GM12878 (cell line): ENCODE results near the gene PACS1. TPM values are rescaled to one million over a fixed set of nuclear protein-coding genes. Genes with fewer than 3 reads are reported as not detected.

ENCODE experiments used
- ATAC-seq: fragments of 200-7000 bp; cut with Tn5 transposase; 3 replicates; pipeline ENCODE4 v1.9.1; 2020; ENCODE audit warnings: mild to moderate bottlenecking, moderate library complexity
- BruUV-seq: library from RNA; stranded (reverse); fragments of 400-500 nt; replicated peaks from 2 replicates; lab custom pipeline; 2021; lab: Mats Ljungman, UMichigan
- CTCF ChIA-PET: fragments of 300-600 bp; sonication (Branson Sonifier 250); formaldehyde crosslinking; extraction: SDS; loops from one replicate; lab custom pipeline; 2021; ENCODE audit warnings: inconsistent platforms; lab: Yijun Ruan, JAX
- POLR2A ChIA-PET: fragments of 350-600 bp; formaldehyde crosslinking; extraction: SDS; loops from one replicate; lab custom pipeline; 2021; ENCODE audit warnings: inconsistent platforms; lab: Charles Lee
- RAD21 ChIA-PET: fragments of 300-600 bp; sonication (Branson Sonifier 250); formaldehyde crosslinking; loops from one replicate; lab custom pipeline; 2023; ENCODE audit warnings: antibody characterized with exemption; ENCODE audit not compliant: unreplicated experiment; lab: Charles Lee
- SMC1A ChIA-PET: fragments of 300-600 bp; sonication (Branson Sonifier 250); formaldehyde crosslinking; loops from one replicate; lab custom pipeline; 2023; ENCODE audit not compliant: unreplicated experiment, uncharacterized antibody; lab: Charles Lee
- DNase-seq: peaks from one replicate; pipeline ENCODE4 v3.0.0-alpha.2; 2011; ENCODE audit warnings: low read depth, low spot score
- FAIRE-seq: peaks from 3 replicates; lab custom pipeline; 2011; peaks lifted over from hg19 to GRCh38; lab: Jason Lieb, UNC
- H2AFZ ChIP-seq: 2 replicates; pipeline ENCODE4 v1.6.0; 2011; ENCODE audit warnings: low read depth, low read length, control low read depth; ENCODE audit not compliant: control insufficient read depth
- H3K27ac ChIP-seq: 2 replicates; pipeline ENCODE4 v1.5.1; 2011; ENCODE audit warnings: control low read depth; ENCODE audit not compliant: control insufficient read depth, insufficient read depth
- H3K27me3 ChIP-seq, 2 experiments: replicated peaks in 1 of 2; 2 replicates each; pipeline versions ENCODE4 v1.6.0 to v1.6.1; 2011; ENCODE audit warnings: low read length in 1 of 2; ENCODE audit not compliant: control insufficient read depth in 2 of 2, insufficient read depth in 2 of 2
- H3K36me3 ChIP-seq, 2 experiments: 2 replicates each; pipeline ENCODE4 v1.5.1; 2011; ENCODE audit warnings: low read length in 1 of 2; ENCODE audit not compliant: control insufficient read depth in 2 of 2, insufficient read depth in 2 of 2
- H3K4me1 ChIP-seq: 2 replicates; pipeline ENCODE4 v1.6.1; 2011; ENCODE audit warnings: mild to moderate bottlenecking, low read length, moderate library complexity, mixed read lengths; ENCODE audit not compliant: control insufficient read depth, insufficient read depth
- H3K4me2 ChIP-seq: 2 replicates; pipeline ENCODE4 v1.6.0; 2011; ENCODE audit warnings: control low read depth; ENCODE audit not compliant: control insufficient read depth, insufficient read depth
- H3K4me3 ChIP-seq: fragments of 200-600 bp; sonication (generic); 2 replicates; pipeline ENCODE4 v1.5.1; 2016
- H3K79me2 ChIP-seq: 2 replicates; pipeline ENCODE4 v1.6.0; 2011; ENCODE audit warnings: low read length; ENCODE audit not compliant: control insufficient read depth, insufficient read depth
- H3K9ac ChIP-seq: 2 replicates; pipeline ENCODE4 v1.8.0; 2011; ENCODE audit warnings: low read length, control low read depth, mixed read lengths; ENCODE audit not compliant: control insufficient read depth, insufficient read depth
- H3K9me3 ChIP-seq: replicated peaks from 3 replicates; pipeline ENCODE4 v1.5.1; 2011; ENCODE audit warnings: mild to moderate bottlenecking, low read length; ENCODE audit not compliant: control insufficient read depth, insufficient read depth
- H4K20me1 ChIP-seq: 2 replicates; pipeline ENCODE4 v1.6.0; 2011; ENCODE audit not compliant: control insufficient read depth, insufficient read depth
- ATF7 ChIP-seq: fragments of 450-650 bp; IDR thresholded peaks from 2 replicates; pipeline ENCODE4 v1.6.1; 2016; ENCODE audit warnings: low read depth, mild to moderate bottlenecking
- BCL3 ChIP-seq: IDR thresholded peaks from 2 replicates; pipeline ENCODE4 v1.6.1; 2011; ENCODE audit warnings: borderline replicate concordance, low read depth, mild to moderate bottlenecking, moderate library complexity, low read length; ENCODE audit not compliant: insufficient read depth, poor library complexity, severe bottlenecking
- CEBPZ ChIP-seq: fragments of 150-350 bp; IDR thresholded peaks from 2 replicates; pipeline ENCODE4 v1.6.1; 2016; ENCODE audit warnings: low read depth, low read length
- CREM ChIP-seq: IDR thresholded peaks from 2 replicates; pipeline ENCODE4 v1.6.1; 2014; ENCODE audit warnings: antibody characterized with exemption, low read depth
- FOXM1 ChIP-seq: IDR thresholded peaks from 2 replicates; pipeline ENCODE4 v1.6.1; 2012; ENCODE audit warnings: low read depth, mild to moderate bottlenecking, inconsistent platforms, low read length, moderate library complexity
- JUND ChIP-seq: IDR thresholded peaks from 2 replicates; pipeline ENCODE4 v1.6.1; 2012; ENCODE audit warnings: low read depth, mild to moderate bottlenecking, low read length, improper control_type of control experiment, moderate library complexity
- MAX ChIP-seq: IDR thresholded peaks from 2 replicates; pipeline ENCODE4 v1.6.1; 2012; ENCODE audit warnings: low read depth, low read length, improper control_type of control experiment
- NFYA ChIP-seq: IDR thresholded peaks from 2 replicates; pipeline ENCODE4 v1.6.1; 2011; ENCODE audit warnings: low read depth, mild to moderate bottlenecking, low read length, improper control_type of control experiment, borderline replicate concordance
- PBX3 ChIP-seq: IDR thresholded peaks from 2 replicates; pipeline ENCODE4 v1.6.1; 2011; ENCODE audit warnings: mild to moderate bottlenecking, low read depth, low read length, moderate library complexity; ENCODE audit not compliant: insufficient replicate concordance
- POLR2AphosphoS5 ChIP-seq: IDR thresholded peaks from 2 replicates; pipeline ENCODE4 v1.6.1; 2011; ENCODE audit warnings: mild to moderate bottlenecking, low read length, inconsistent platforms
- RCOR1 ChIP-seq: conservative IDR thresholded peaks from 2 replicates; pipeline ENCODE4 v1.6.1; 2012; ENCODE audit warnings: low read depth, low read length, improper control_type of control experiment
- RELA ChIP-seq: fragments of 450-650 bp; IDR thresholded peaks from 2 replicates; pipeline ENCODE4 v1.8.0; 2014; ENCODE audit warnings: borderline replicate concordance; ENCODE audit not compliant: partially characterized antibody
- RFX5 ChIP-seq: IDR thresholded peaks from 2 replicates; pipeline ENCODE4 v1.6.1; 2011; ENCODE audit warnings: low read depth, low read length, improper control_type of control experiment
- SP1 ChIP-seq: IDR thresholded peaks from one replicate; pipeline ENCODE4 v1.6.1; 2011; ENCODE audit warnings: low read depth, low read length
- SPI1 ChIP-seq: IDR thresholded peaks from 2 replicates; pipeline ENCODE4 v1.6.1; 2011; ENCODE audit warnings: low read depth, mild to moderate bottlenecking, low read length, moderate library complexity, borderline replicate concordance; ENCODE audit not compliant: insufficient read depth
- TARDBP ChIP-seq: IDR thresholded peaks from 2 replicates; pipeline ENCODE4 v1.6.1; 2016; ENCODE audit warnings: borderline replicate concordance
- TCF12 ChIP-seq: IDR thresholded peaks from 2 replicates; pipeline ENCODE4 v1.6.1; 2011; ENCODE audit warnings: low read depth, mild to moderate bottlenecking, low read length
- ZZZ3 ChIP-seq: IDR thresholded peaks from 2 replicates; pipeline ENCODE4 v1.6.1; 2011; ENCODE audit warnings: low read depth; ENCODE audit not compliant: control insufficient read depth, insufficient read length
- WGBS: methylation state at CpG from one replicate; pipeline ENCODE4 v1.1.6; 2016; ENCODE audit warnings: low lambda C conversion rate; ENCODE audit not compliant: insufficient replicate concordance, insufficient coverage; ENCODE audit errors: missing lambda C conversion rate; 5-methylcytosine and 5-hydroxymethylcytosine counted together
- in situ Hi-C: fragments of 300-500 bp; cut with MboI; formaldehyde crosslinking; loops from 9 replicates; pipeline ENCODE4 v1.14.3; 2018; ENCODE audit warnings: mixed read lengths
- intact Hi-C: fragments of 100-400 bp; cut with micrococcal nuclease; formaldehyde crosslinking; loops from one replicate; pipeline ENCODE4 v1.14.2; 2022; ENCODE audit not compliant: unreplicated experiment
- polyA plus RNA-seq, 11 experiments: library from polyadenylated mRNA; depleted of rRNA in 4 of 11; unstranded in 6 of 11; stranded (reverse) in 5 of 11; fragments of >200 nt; fragmentation: Nextera tagmentation in 4 of 11; fragmentation: Illumina TruSeq in 1 of 11; extraction: Ambion mirVana in 4 of 11; extraction: Trizol in 1 of 11; gene quantifications; 1 replicate in 1 of 11; 2 replicates in 10 of 11; pipeline versions ENCODE4 v1.2.1 to v1.2.3, GENCODE V29; 2011 to 2016; ENCODE audit warnings: inconsistent platforms in 2 of 11, missing spikeins in 2 of 11, low read depth in 1 of 11
- total RNA-seq, 4 experiments: library from RNA; depleted of rRNA in 3 of 4; stranded (reverse); fragments of >200 nt in 3 of 4; fragmentation: Illumina TruSeq in 1 of 4; extraction: Trizol in 1 of 4; gene quantifications; 2 replicates each; pipeline versions ENCODE4 v1.2.1 to v1.2.3, GENCODE V29; 2013 to 2021

The PACS1 gene
- total and polyA plus RNA-seq, 10 of the 15 experiments (the other 5 are each of a cell fraction or from before 2014, with no cell fraction given) = 1.1 to 74.3 (median 17.9) TPM

GRCh38 chr11:66168289-66168688 lies 98.2 kb downstream of the PACS1 start (continued):
- no peak for TF ChIP-seq TARDBP
- no peak for TF ChIP-seq ATF7
- no peak for TF ChIP-seq CEBPZ

GRCh38 chr11:66172146-66172545 lies 102.1 kb downstream of the PACS1 start:
- ChIA-PET POLR2A (interaction anchor here (0.6 kb wide), 2 partner anchors 94 to 163 kb away, joined by 5 to 8 read pairs; no protein-coding TSS in a partner anchor), SMC1A (interaction anchor here (0.6 kb wide), 1 partner anchor 9 kb away, joined by 3 read pairs; no protein-coding TSS in a partner anchor), RAD21 (no interaction called here), CTCF (no interaction called here)
- no peak overlapping the region for H3K4me3 ChIP-seq
- H3K4me1 ChIP-seq = no peaks in the 10 kb centered on the region
- H4K20me1 ChIP-seq = no peaks in the 10 kb centered on the region
- BruUV-seq = no TSS peak
- H3K9ac ChIP-seq = no peak overlapping the region
- no peak overlapping the region for H3K4me2 ChIP-seq
- ATAC-seq = no peak
- no peak overlapping the region for H3K27ac ChIP-seq
- H2AFZ ChIP-seq = no peak overlapping the region
- in situ Hi-C loops = no loop called here
- DNase-seq = no peak
- H3K9me3 ChIP-seq = no peaks in the 10 kb centered on the region
- no peak for FAIRE-seq
- peaks cover 3% of the 10 kb centered on the region; the same call in 1 of the 2 replicates for H3K79me2 ChIP-seq
- H3K27me3 ChIP-seq = no peaks in the 10 kb centered on the region
- H3K36me3 ChIP-seq = no peaks in the 10 kb centered on the region; a peak in 1 of 4 replicates
- intact Hi-C loops = no loop called here
- WGBS = 41% methylated on average over 8 of the region's 8 CpGs
- no peak for TF ChIP-seq SP1
- no peak for TF ChIP-seq MAX
- TF ChIP-seq BCL3 = no peak
- TF ChIP-seq ZZZ3 = no peak
- TF ChIP-seq FOXM1 = no peak
- TF ChIP-seq JUND = no peak
- no peak for TF ChIP-seq RFX5
- TF ChIP-seq RELA = no peak
- TF ChIP-seq CREM = no peak
- TF ChIP-seq PBX3 = no peak
- TF ChIP-seq SPI1 = no peak
- TF ChIP-seq TCF12 = no peak
- no peak for TF ChIP-seq RCOR1
- no peak for TF ChIP-seq NFYA
- no peak for TF ChIP-seq POLR2AphosphoS5
